RWPE1 (cell line): ENCODE measurements around the gene CDH26.
A peak's percentile ranks its signal among the peaks of the same experiment; 100 is the strongest.

Experiments
- CTCF ChIA-PET: fragments of 350-600 bp; sonication (Branson Sonifier 250); formaldehyde crosslinking; extraction: SDS; loops from one replicate; lab custom pipeline; 2021; lab: Yijun Ruan, JAX
- POLR2A ChIA-PET: fragments of 400-600 bp; formaldehyde crosslinking; extraction: SDS; loops from one replicate; lab custom pipeline; 2020; ENCODE audit warnings: antibody characterized with exemption; ENCODE audit not compliant: low non-redundant PET; lab: Yijun Ruan, JAX
- DNase-seq: peaks from one replicate; pipeline ENCODE4 v3.0.0; 2012; ENCODE audit warnings: low spot score
- H3K27ac ChIP-seq: fragments of 450-650 bp; 2 replicates; pipeline ENCODE4 v1.5.1; 2017
- CTCF ChIP-seq: fragments of 450-650 bp; conservative IDR thresholded peaks from 2 replicates; pipeline ENCODE4 v1.5.1; 2017; ENCODE audit warnings: low read depth, mild to moderate bottlenecking

Gene CDH26

DNA sequence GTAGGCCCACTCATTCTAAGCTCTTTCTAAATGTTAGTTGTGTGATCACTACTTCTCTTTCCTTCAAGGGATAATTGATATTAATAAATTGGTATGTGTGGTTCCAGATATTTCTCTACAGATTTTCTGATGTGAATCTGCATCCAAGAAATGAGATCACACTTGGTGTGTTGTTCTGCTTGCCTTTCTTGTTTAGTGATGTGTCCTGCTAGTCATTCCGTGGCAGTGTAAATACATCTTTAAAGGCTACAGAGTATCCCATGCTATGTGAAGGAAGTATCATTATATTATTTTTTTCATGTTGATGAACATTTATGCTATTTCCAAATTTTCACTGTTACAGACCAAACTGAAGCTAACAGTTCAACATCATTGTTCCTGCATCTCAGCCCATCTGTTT is 13.2 kb downstream of the CDH26 start:
- no peak overlapping the region for H3K27ac ChIP-seq
- no peak for TF ChIP-seq CTCF
- ChIA-PET POLR2A (no interaction called here), CTCF (interaction anchor here (0.5 to 1.0 kb wide), 7 partner anchors 10 to 373 kb away, joined by 3 to 8 read pairs (median 3); partner anchors contain the start of genes CDH26 and SYCP2)
- no peak for DNase-seq

DNA sequence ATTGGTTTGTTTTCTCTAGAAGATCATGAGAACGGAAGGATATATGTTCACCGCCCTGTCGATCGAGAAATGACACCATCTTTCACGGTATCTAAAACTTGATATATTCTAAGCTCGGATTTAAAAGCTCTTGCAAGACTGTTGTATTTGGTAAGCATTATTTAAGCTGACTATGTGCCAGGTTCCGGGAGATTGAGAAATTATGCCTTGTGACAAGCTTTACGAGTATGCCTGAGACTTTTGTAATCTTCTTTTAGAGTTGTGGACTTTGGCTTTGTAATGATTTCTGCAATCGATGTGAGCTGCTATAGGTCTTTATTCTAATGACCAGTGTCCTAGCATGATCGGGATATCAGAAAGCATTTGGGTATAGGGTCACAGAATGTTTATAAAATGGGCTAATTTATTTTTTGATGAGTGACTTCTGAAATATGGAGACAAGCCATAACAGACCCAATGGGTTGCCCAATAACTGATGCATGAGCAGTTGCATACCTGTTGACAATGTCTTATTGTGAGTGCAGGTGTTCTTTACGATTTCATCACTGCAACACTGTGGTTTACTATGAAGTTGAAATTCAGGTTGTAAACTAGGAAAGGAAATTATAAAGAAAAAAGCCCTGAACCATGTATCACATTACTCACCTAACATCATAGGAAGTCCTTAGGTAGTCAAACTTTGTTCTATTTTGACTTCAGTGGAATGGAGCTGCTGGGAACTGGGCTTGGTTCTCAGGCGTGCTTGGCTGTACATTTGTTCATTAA is 14.0 kb downstream of the CDH26 start:
- ChIA-PET CTCF (interaction anchor here (0.5 to 1.2 kb wide), 10 partner anchors 11 to 63 kb away, joined by 3 to 8 read pairs (median 3); partner anchors contain the start of genes CDH26 and SYCP2), POLR2A (no interaction called here)
- peak; percentile 91 for DNase-seq
- H3K27ac ChIP-seq = no peak overlapping the region
- TF ChIP-seq CTCF = no peak

- no peak for TF ChIP-seq CTCF
- POLR2A ChIA-PET = no interaction called here
- DNase-seq = no peak
- no peak overlapping the region for H3K27ac ChIP-seq
- CTCF ChIA-PET = no interaction called here
Observed at GRCh38 chr20:59976156-59976782, 18.0 kb downstream of the CDH26 start.

- TF ChIP-seq CTCF = no peak
- no peak overlapping the region for H3K27ac ChIP-seq
- CTCF ChIA-PET = no interaction called here
- DNase-seq = no peak
- POLR2A ChIA-PET = no interaction called here
Observed at GRCh38 chr20:59977086-59977485, 18.9 kb downstream of the CDH26 start.

DNA sequence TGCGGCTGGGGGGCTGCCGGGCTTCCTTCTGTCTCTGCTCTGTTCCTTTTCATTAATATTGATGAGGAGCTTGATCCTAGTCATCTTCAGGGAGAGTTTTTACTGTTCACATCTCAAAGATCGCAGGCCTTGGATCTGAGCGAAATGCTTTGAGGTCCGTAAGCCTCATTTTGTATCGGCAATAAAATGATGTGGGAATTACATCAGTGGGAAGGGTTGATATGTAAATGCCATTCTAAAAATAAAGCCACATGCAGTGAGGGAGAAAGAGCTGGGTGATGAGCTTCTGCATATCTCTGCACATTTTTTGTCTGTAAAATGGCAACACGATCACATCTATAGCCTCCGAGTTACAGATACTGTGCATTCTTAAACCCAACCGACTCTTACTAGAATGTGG is 24.9 kb downstream of the CDH26 start:
- no peak overlapping the region for H3K27ac ChIP-seq
- CTCF ChIA-PET = no interaction called here
- POLR2A ChIA-PET = no interaction called here
- no peak for TF ChIP-seq CTCF
- no peak for DNase-seq

- no peak for DNase-seq
- CTCF ChIA-PET = no interaction called here
- H3K27ac ChIP-seq = no peak overlapping the region
- POLR2A ChIA-PET = no interaction called here
- no peak for TF ChIP-seq CTCF
Observed at GRCh38 chr20:59984541-59984940, 26.3 kb downstream of the CDH26 start.
